Upper lobe of right lung (tissue), 1 donor: Measurements from ENCODE around the gene MAPK6. TPM values are rescaled to one million over a fixed set of nuclear protein-coding genes. Genes with fewer than 3 reads are reported as not detected.

Experiments used
- ATAC-seq: fragments of 200-7000 bp; cut with Tn5 transposase; one replicate; pipeline ENCODE4 v1.9.1; 2020; ENCODE audit warnings: mild to moderate bottlenecking, moderate library complexity
- DNase-seq: peaks from one replicate; pipeline ENCODE4 v3.0.0-alpha.2; 2020
- H3K27ac ChIP-seq: fragments of 200-600 bp; one replicate; pipeline ENCODE4 v1.8.0; 2022
- H3K27me3 ChIP-seq: fragments of 200-600 bp; one replicate; pipeline ENCODE4 v1.8.0; 2022; ENCODE audit warnings: mild to moderate bottlenecking
- H3K36me3 ChIP-seq: fragments of 200-600 bp; one replicate; pipeline ENCODE4 v1.8.0; 2022
- H3K4me1 ChIP-seq: fragments of 200-600 bp; one replicate; pipeline ENCODE4 v1.8.0; 2022
- H3K4me3 ChIP-seq: fragments of 200-600 bp; one replicate; pipeline ENCODE4 v1.8.0; 2022; ENCODE audit warnings: mild to moderate bottlenecking
- H3K9me3 ChIP-seq: fragments of 200-600 bp; one replicate; pipeline ENCODE4 v1.8.0; 2022
- CTCF ChIP-seq: fragments of 200-600 bp; IDR thresholded peaks from one replicate; pipeline ENCODE4 v1.8.0; 2022; ENCODE audit warnings: antibody characterized with exemption
- intact Hi-C: fragments of 100-400 bp; cut with DNase I; formaldehyde crosslinking; loops from one replicate; pipeline ENCODE4 v1.11.0; 2022
- total RNA-seq: library from RNA; stranded (reverse); fragmentation: NEBNext Ultra II Directional; extraction: Animal tissue kit (Norgen Biotek cat#: 25700); gene quantifications from one replicate; pipeline ENCODE4 v1.2.1, GENCODE V29; 2021
- donor health status: DM: no; HTN: yes; CAD: no; lungs with severe emphysema.

MAPK6 gene
- total RNA-seq, 1 donor from 2014 or later: 20.9 TPM

GRCh38 chr15:52028431-52029093 is 9.5 kb downstream of the MAPK6 start:
- no peaks in the 10 kb centered on the region for H3K27me3 ChIP-seq
- no peak overlapping the region for H3K27ac ChIP-seq
- ATAC-seq: no peak
- H3K9me3 ChIP-seq: no peaks in the 10 kb centered on the region
- peaks cover 5% of the 10 kb centered on the region for H3K4me1 ChIP-seq
- intact Hi-C loops: no loop called here
- no peak for TF ChIP-seq CTCF
- H3K36me3 ChIP-seq: peaks cover 6% of the 10 kb centered on the region
- DNase-seq: no peak
- no peak overlapping the region for H3K4me3 ChIP-seq

DNA sequence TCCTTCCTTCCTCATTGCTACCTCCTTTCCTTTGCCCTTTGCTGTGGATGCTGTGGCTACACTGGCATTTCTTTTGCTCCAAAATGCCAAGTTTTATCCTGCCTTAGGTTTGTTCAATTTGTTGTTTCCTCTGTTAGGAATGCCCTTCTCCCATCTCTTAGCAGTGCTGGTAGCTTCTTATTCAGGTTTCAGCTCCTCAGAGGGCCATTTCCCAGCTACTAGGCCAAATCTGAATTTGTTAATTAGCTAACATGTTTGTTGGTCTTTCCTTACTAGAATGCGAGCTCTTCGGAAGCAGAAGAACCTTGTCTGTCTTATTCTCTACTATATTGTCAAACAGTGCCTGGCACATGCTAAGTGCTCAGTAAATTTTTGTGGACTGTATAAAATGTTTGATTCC is 11.0 kb downstream of the MAPK6 start:
- no peak overlapping the region for H3K27ac ChIP-seq
- no peak for TF ChIP-seq CTCF
- no peaks in the 10 kb centered on the region for H3K27me3 ChIP-seq
- H3K4me3 ChIP-seq: no peak overlapping the region
- no peaks in the 10 kb centered on the region for H3K9me3 ChIP-seq
- intact Hi-C loops: no loop called here
- peaks cover 6% of the 10 kb centered on the region for H3K36me3 ChIP-seq
- H3K4me1 ChIP-seq: peaks cover 5% of the 10 kb centered on the region
- ATAC-seq (no peak), DNase-seq (no peak)

DNA sequence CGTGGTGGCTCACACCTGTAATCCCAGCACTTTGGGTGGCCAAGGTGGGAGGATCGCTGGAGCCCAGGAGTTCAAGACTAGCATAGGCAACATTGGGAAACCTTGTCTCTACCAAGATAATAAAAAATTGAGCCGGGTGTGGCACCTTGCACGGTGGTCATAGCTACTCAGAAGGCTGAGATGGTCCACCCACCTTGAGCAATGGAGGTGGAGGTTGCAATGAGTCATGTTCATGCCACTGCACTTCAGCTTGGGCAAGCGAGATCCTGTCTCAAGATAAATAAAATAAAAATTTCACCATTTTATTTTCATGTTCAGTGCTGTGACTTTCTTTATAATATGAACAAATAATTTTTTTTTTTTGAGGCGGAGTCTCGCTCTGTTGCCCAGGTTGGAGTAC is 12.5 kb downstream of the MAPK6 start:
- DNase-seq (no peak), ATAC-seq (peak; percentile 64)
- Histone ChIP-seq H3K36me3 (peaks cover 6% of the 10 kb centered on the region), H3K27me3 (no peaks in the 10 kb centered on the region), H3K4me1 (peaks cover 5% of the 10 kb centered on the region), H3K9me3 (no peaks in the 10 kb centered on the region), H3K4me3 (no peak overlapping the region), H3K27ac (no peak overlapping the region)
- intact Hi-C loops: no loop called here
- TF ChIP-seq CTCF: no peak

DNA sequence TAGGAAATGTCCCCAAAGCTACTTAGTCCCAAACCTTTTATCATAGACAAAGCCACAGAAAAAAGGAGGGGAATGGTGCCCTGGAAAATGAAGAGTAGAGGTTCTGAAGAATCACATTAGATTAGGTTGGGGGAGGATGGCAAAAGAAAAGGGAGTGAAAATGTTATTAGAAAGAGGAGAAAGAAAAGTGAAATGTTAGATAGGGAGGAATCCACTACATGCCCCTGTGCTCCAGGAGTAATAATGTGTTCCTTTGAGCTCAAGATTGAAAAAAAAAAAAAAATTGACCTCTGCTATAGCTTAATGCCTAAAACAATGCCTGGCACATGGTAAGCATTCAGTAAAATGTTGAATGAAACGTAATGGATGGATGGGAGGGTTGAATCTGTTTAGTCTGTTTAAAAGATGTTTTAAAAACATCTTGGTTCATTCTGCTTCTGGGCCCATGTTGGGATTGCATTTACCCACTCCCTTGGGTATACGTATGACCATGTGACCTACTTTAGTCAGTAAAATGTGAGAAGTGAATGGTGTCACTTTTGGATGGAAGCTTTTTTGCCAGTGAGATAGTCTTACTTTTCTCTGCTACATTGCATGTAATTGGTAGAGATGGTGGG is 19.0 kb downstream of the MAPK6 start:
- no peak for TF ChIP-seq CTCF
- Histone ChIP-seq H3K9me3 (no peaks in the 10 kb centered on the region), H3K27ac (no peak overlapping the region), H3K4me3 (no peak overlapping the region), H3K4me1 (peaks cover 14% of the 10 kb centered on the region), H3K36me3 (no peaks in the 10 kb centered on the region), H3K27me3 (no peaks in the 10 kb centered on the region)
- intact Hi-C loops: no loop called here
- DNase-seq: no peak
- ATAC-seq: no peak

DNA sequence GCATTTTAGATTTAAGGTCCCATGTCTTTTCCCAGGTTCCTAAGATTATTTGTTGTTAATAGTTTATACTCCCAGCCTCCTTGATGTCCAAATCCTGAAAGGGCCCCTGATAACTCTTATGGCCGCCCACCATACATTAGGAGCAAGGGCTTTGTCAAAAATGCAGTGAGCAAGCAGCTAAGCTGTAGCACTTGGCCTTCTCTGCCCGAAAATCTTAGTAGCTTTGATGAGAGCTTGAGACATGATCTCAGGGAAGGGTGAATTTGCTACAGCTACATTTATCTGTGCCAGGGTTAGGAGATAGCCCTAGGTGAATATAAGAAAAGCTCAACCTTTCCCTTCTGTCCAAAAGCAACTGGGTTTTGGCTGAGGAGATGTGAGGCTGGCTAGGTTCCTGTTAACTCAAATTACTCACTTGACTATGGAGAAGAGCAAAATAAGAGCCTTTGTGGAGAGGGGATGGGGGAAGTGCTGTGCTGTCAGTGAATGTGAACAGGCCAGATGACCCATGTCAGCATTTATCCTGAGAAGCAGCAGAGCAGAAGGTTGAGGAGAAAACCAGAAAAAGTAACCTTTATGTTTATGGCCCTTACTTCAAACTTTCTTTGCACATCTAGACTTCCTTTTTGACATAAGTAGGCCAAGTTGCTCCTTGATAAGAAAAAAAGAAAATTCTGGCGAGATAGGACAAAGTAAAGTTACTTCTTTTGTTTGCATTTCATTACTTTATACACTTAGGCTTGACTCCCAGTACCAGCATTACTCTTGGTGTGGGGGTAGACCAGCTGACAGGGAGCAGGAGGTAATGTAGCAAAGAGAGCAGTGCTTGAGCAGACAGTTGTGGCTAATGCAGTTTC is 21.1 kb downstream of the MAPK6 start:
- Histone ChIP-seq H3K4me1 (peaks cover 17% of the 10 kb centered on the region), H3K9me3 (no peaks in the 10 kb centered on the region), H3K36me3 (no peaks in the 10 kb centered on the region), H3K4me3 (no peak overlapping the region), H3K27ac (no peak overlapping the region), H3K27me3 (no peaks in the 10 kb centered on the region)
- intact Hi-C loops: no loop called here
- DNase-seq (no peak), ATAC-seq (peak; percentile 67)
- TF ChIP-seq CTCF: no peak
